ENCODE measurements around the gene IFI6.
"Not testable (repeated sequence)": the region's sequence is repeated elsewhere in the genome, so short reads cannot be mapped to it uniquely, and the experiment has no call there.

The IFI6 gene

GRCh38 chr1:27623327-27624212, 48.4 kb downstream of the IFI6 start:
- DNase-seq (ENCODE audit: low spot score): no peak
- in situ Hi-C loops (cut with MboI; ENCODE audit: low sequenced_read_pairs, unreplicated experiment): no loop called here
- TF ChIP-seq, protein P1, sequence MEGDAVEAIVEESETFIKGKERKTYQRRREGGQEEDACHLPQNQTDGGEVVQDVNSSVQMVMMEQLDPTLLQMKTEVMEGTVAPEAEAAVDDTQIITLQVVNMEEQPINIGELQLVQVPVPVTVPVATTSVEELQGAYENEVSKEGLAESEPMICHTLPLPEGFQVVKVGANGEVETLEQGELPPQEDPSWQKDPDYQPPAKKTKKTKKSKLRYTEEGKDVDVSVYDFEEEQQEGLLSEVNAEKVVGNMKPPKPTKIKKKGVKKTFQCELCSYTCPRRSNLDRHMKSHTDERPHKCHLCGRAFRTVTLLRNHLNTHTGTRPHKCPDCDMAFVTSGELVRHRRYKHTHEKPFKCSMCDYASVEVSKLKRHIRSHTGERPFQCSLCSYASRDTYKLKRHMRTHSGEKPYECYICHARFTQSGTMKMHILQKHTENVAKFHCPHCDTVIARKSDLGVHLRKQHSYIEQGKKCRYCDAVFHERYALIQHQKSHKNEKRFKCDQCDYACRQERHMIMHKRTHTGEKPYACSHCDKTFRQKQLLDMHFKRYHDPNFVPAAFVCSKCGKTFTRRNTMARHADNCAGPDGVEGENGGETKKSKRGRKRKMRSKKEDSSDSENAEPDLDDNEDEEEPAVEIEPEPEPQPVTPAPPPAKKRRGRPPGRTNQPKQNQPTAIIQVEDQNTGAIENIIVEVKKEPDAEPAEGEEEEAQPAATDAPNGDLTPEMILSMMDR (IDR thresholded peaks at IDR 0.05; ENCODE audit: borderline replicate concordance, control extremely low read depth, extremely low read depth, insufficient read depth, missing control alignments): no peak

DNA sequence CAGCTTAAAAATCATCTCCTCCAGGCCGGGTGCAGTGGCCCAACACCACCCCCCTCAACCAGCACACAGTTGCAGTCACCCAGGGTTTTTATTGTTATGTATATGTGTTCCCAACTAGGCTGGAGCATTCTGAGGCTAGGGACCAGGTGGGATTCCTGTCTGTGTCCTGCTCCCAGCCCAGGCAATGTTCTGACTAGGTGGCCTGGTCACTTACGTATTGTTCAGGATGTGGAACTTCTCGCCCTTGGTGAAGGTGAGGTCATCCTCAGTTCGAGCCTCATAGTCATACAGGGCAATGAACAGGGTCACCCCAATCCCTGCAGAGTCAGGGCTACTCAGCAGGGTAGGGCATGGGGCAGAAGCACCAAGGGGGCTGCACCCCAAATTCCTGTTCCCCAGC, 49.2 kb downstream of the IFI6 start:
- in situ Hi-C loops (cut with MboI; ENCODE audit: low sequenced_read_pairs, unreplicated experiment): no loop called here
- TF ChIP-seq, protein P1 (IDR thresholded peaks at IDR 0.05; ENCODE audit: borderline replicate concordance, control extremely low read depth, extremely low read depth, insufficient read depth, missing control alignments): no peak
- no peak for DNase-seq (ENCODE audit: low spot score)

DNA sequence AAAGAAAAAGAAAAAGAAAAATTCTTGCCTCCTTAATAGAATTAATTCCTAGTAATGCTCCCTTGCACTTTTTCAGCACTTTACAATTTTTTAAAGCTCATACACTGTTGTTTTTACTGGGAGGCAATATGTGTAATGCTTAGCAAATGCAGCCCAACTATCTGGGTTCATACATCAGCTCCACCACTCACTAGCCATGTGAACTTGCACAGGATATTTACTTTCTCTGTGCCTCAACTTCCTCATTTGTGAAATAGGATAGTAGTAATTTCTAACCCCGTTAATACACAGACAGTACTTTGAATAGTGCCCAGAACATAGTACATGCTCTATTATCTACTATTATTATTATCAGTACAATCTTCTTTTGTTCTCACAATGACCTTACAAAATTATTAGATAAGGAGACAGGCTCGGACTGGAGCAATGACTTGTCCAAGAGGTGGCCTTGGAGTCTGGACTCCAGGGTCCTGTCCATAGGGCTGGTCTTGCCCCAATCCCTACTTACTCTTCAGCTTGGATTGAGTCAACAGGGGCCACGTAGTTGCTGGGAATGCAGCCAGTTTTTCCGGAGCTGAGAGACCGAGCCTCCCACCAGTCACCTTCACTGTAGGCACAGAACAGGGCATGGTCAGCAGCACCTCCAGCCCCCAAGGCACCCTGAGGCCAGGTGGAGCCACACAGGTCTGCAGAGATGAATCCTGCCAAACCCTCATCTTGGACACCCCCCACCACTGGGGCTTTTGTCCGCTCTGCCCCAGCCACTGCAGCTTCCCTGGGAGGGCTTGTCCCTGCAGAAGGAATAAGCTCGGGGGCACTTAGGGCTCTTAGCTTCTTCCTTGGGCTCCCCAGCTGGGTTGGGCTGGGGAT, 50.7 kb downstream of the IFI6 start:
- in situ Hi-C loops (cut with MboI; ENCODE audit: low sequenced_read_pairs, unreplicated experiment): no loop called here
- no peak for DNase-seq (ENCODE audit: low spot score)
- TF ChIP-seq, protein P1 (IDR thresholded peaks at IDR 0.05; ENCODE audit: borderline replicate concordance, control extremely low read depth, extremely low read depth, insufficient read depth, missing control alignments): no peak

DNA sequence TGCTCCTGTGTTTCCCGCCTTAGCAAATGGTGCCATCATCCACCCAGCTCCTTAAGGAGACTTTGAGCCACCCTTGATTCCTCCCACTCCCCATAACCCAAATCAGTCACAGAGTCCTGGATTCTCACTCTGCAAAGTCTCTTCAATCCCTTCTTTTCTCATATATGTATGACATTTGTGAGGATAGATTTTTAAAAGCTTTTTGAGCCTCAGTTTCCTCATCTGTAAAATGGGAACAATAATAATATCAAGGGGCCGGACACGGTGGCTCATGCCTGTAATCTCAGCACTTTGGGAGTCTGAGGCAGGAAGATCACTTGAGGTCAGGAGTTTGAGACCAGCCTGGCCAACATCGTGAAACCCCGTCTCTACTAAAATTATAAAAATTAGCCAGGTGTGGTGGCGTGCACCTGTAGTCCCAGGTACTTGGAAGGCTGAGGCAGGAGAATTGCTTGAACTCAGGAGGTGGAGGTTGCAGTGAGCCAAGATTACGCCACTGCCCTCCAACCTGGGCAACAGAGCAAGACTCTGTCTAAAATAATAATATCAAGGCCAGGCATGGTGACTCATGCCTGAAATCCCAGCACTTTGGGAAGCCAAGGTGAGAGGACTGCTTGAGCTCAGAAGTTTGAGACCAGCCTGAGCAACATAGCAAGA, 52.1 kb downstream of the IFI6 start:
- in situ Hi-C loops (cut with MboI; ENCODE audit: low sequenced_read_pairs, unreplicated experiment); DNase-seq (ENCODE audit: low spot score): not testable (repeated sequence)

- in situ Hi-C loops (cut with MboI; ENCODE audit: low sequenced_read_pairs, unreplicated experiment): no loop called here
- TF ChIP-seq, protein P1 (IDR thresholded peaks at IDR 0.05; ENCODE audit: borderline replicate concordance, control extremely low read depth, extremely low read depth, insufficient read depth, missing control alignments): no peak
- no peak for DNase-seq (ENCODE audit: low spot score)
Observed at GRCh38 chr1:27618341-27619082, 53.5 kb downstream of the IFI6 start.

DNA sequence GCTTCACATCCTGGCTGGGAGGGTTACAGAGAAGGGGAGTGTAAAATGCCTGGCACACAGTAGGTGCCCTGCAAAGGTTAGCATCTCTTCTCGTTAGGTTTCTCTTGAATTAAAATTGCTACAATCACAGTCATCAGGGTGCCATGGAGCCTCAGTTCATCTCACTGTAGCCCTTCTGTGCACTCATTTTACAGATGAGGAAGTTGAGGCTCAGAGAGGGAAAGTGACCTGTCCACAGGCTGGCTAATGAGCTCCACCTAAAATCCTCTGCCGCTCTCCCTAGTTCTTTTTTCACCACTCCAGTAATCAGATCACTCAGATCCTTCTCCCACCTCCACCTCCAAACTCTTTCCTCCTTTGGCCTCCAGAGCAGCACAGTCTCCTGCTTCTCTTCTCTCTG, 54.6 kb downstream of the IFI6 start:
- TF ChIP-seq, protein P1 (IDR thresholded peaks at IDR 0.05; ENCODE audit: borderline replicate concordance, control extremely low read depth, extremely low read depth, insufficient read depth, missing control alignments): no peak
- DNase-seq (ENCODE audit: low spot score): no peak
- in situ Hi-C loops (cut with MboI; ENCODE audit: low sequenced_read_pairs, unreplicated experiment): no loop called here
